Colonic mucosa (tissue), 4 donors: ENCODE results near the gene AUTS2. TPM values are rescaled to one million over a fixed set of nuclear protein-coding genes. Genes with fewer than 3 reads are reported as not detected.

Experiments
- DNase-seq: peaks from one replicate; pipeline ENCODE4 v3.0.0-alpha.2; 2020
- H3K27ac ChIP-seq: fragments of 200-600 bp; one replicate; pipeline ENCODE4 v1.8.0; 2021
- H3K27me3 ChIP-seq: fragments of 200-600 bp; one replicate; pipeline ENCODE4 v1.8.0; 2021
- H3K36me3 ChIP-seq: fragments of 200-600 bp; one replicate; pipeline ENCODE4 v1.8.0; 2021
- H3K4me1 ChIP-seq: fragments of 200-600 bp; one replicate; pipeline ENCODE4 v1.8.0; 2021; ENCODE audit warnings: mild to moderate bottlenecking
- H3K4me3 ChIP-seq: fragments of 200-600 bp; one replicate; pipeline ENCODE4 v1.8.0; 2021
- H3K9ac ChIP-seq, 2 donors: one replicate each; pipeline ENCODE4 v1.7.0; 2013; ENCODE audit warnings: control low read depth in 2 of 2, low read depth in 2 of 2, low read length in 2 of 2
- H3K9me3 ChIP-seq: fragments of 200-600 bp; one replicate; pipeline ENCODE4 v1.8.0; 2021
- CTCF ChIP-seq: fragments of 200-600 bp; IDR thresholded peaks from one replicate; pipeline ENCODE4 v1.8.0; 2022; ENCODE audit warnings: antibody characterized with exemption, mild to moderate bottlenecking
- intact Hi-C: fragments of 100-400 bp; cut with DNase I; formaldehyde crosslinking; loops from one replicate; pipeline ENCODE4 v1.14.1; 2022
- total RNA-seq, 2 donors: library from RNA; stranded (reverse); fragmentation: NEBNext Ultra II Directional in 1 of 2; extraction: Animal tissue kit (Norgen Biotek cat#: 25700) in 1 of 2; gene quantifications; one replicate each; pipeline ENCODE4 v1.2.1, GENCODE V29; 2021
- donor health status: healthy.
- donor health status: DM: no; HTN: no; CAD: no.
- donor health status: DM: no; HTN: no; CAD: no.

Gene AUTS2
- total RNA-seq, 2 donors from 2014 or later, result 39.8 to 42.3 TPM

GRCh38 chr7:69895446-69895845 is 297.2 kb downstream of the AUTS2 start:
- no peak for DNase-seq
- Histone ChIP-seq H3K9me3 (no peaks in the 10 kb centered on the region), H3K9ac (no peak overlapping the region), H3K4me1 (no peaks in the 10 kb centered on the region), H3K27me3 (no peaks in the 10 kb centered on the region), H3K27ac (no peak overlapping the region), H3K36me3 (no peaks in the 10 kb centered on the region), H3K4me3 (no peak overlapping the region)
- TF ChIP-seq CTCF, result no peak
- intact Hi-C loops, result no loop called here

- Histone ChIP-seq H3K27me3 (no peaks in the 10 kb centered on the region), H3K9me3 (no peaks in the 10 kb centered on the region), H3K9ac (no peak overlapping the region), H3K4me1 (no peaks in the 10 kb centered on the region), H3K4me3 (no peak overlapping the region), H3K36me3 (no peaks in the 10 kb centered on the region), H3K27ac (no peak overlapping the region)
- DNase-seq, result no peak
- no peak for TF ChIP-seq CTCF
- intact Hi-C loops, result no loop called here
These were observed 297.8 kb downstream of the AUTS2 start for GRCh38 chr7:69896121-69896520.

- no peak for TF ChIP-seq CTCF
- DNase-seq, result no peak
- no peaks in the 10 kb centered on the region for H3K4me1 ChIP-seq
- no peaks in the 10 kb centered on the region for H3K9me3 ChIP-seq
- intact Hi-C loops, result no loop called here
- no peak overlapping the region for H3K4me3 ChIP-seq
- H3K27ac ChIP-seq, result no peak overlapping the region
- no peaks in the 10 kb centered on the region for H3K36me3 ChIP-seq
- no peaks in the 10 kb centered on the region for H3K27me3 ChIP-seq
- H3K9ac ChIP-seq, result no peak overlapping the region
These were observed 299.9 kb downstream of the AUTS2 start for GRCh38 chr7:69898189-69898588.

GRCh38 chr7:69903410-69903809 is 305.1 kb downstream of the AUTS2 start:
- Histone ChIP-seq H3K27me3 (no peaks in the 10 kb centered on the region), H3K27ac (no peak overlapping the region), H3K4me1 (no peaks in the 10 kb centered on the region), H3K36me3 (no peaks in the 10 kb centered on the region), H3K9ac (no peak overlapping the region), H3K4me3 (no peak overlapping the region), H3K9me3 (no peaks in the 10 kb centered on the region)
- DNase-seq, result no peak
- intact Hi-C loops, result no loop called here
- TF ChIP-seq CTCF, result no peak

- intact Hi-C loops, result no loop called here
- H3K4me1 ChIP-seq, result no peaks in the 10 kb centered on the region
- H3K27ac ChIP-seq, result no peak overlapping the region
- H3K9me3 ChIP-seq, result no peaks in the 10 kb centered on the region
- TF ChIP-seq CTCF, result no peak
- no peak overlapping the region for H3K4me3 ChIP-seq
- H3K36me3 ChIP-seq, result no peaks in the 10 kb centered on the region
- DNase-seq, result no peak
- no peak overlapping the region for H3K9ac ChIP-seq
- no peaks in the 10 kb centered on the region for H3K27me3 ChIP-seq
These were observed 308.2 kb downstream of the AUTS2 start for GRCh38 chr7:69906283-69906995.
